Motor neuron (in vitro differentiated cells): ENCODE results near the gene DUSP5. TPM values are rescaled to one million over a fixed set of nuclear protein-coding genes. Genes with fewer than 3 reads are reported as not detected.

ENCODE experiments used
- ATAC-seq, 8 experiments: fragments of 200-7000 bp; cut with Tn5 transposase; replicated peaks in 6 of 8; 2 replicates each; pipeline ENCODE4 v1.8.0; 2021; ENCODE audit warnings: mild to moderate bottlenecking in 8 of 8, moderate library complexity in 8 of 8
- H3K27ac ChIP-seq, 2 donors: fragments of 250-450 bp; sonication (Bioruptor Pico); 2 replicates each; pipeline ENCODE4 v1.9.0; 2021; ENCODE audit warnings: antibody characterized with exemption in 2 of 2, mild to moderate bottlenecking in 2 of 2, moderate library complexity in 1 of 2
- H3K4me1 ChIP-seq, 2 donors: fragments of 250-450 bp; sonication (Bioruptor Pico); replicated peaks in 1 of 2; 2 replicates each; pipeline ENCODE4 v1.6.1; 2021; ENCODE audit warnings: antibody characterized with exemption in 2 of 2, mild to moderate bottlenecking in 2 of 2, moderate library complexity in 1 of 2
- H3K4me3 ChIP-seq, 5 donors: fragments of 250-450 bp; sonication (Bioruptor Pico); 2 replicates each; pipeline ENCODE4 v1.9.0; 2021; ENCODE audit warnings: antibody characterized with exemption in 5 of 5, mild to moderate bottlenecking in 5 of 5, moderate library complexity in 4 of 5
- WGBS, 10 experiments: fragments of 450-650 bp; shearing (Covaris generic); methylation state at CpG; one replicate each; pipeline ENCODE4 v1.0.0; 2022; 5-methylcytosine and 5-hydroxymethylcytosine counted together
- in situ Hi-C, 9 experiments: fragments of 400-800 bp; cut with MboI; loops; one replicate each; pipeline ENCODE4 v1.15.0; 2021; ENCODE audit warnings: low sequenced_read_pairs in 9 of 9, low pct_unique_long_range_greater_than_20kb in 2 of 9; ENCODE audit not compliant: unreplicated experiment in 9 of 9
- total RNA-seq, 8 experiments: library from RNA; unstranded; fragments of 300-600 nt; gene quantifications; 2 replicates each; pipeline versions ENCODE4 v1.2.3 to v1.2.4, GENCODE V29; 2022

DUSP5 gene
- total RNA-seq, 8 experiments from 2014 or later: 2.5 to 24.4 (median 4.1) TPM

DNA sequence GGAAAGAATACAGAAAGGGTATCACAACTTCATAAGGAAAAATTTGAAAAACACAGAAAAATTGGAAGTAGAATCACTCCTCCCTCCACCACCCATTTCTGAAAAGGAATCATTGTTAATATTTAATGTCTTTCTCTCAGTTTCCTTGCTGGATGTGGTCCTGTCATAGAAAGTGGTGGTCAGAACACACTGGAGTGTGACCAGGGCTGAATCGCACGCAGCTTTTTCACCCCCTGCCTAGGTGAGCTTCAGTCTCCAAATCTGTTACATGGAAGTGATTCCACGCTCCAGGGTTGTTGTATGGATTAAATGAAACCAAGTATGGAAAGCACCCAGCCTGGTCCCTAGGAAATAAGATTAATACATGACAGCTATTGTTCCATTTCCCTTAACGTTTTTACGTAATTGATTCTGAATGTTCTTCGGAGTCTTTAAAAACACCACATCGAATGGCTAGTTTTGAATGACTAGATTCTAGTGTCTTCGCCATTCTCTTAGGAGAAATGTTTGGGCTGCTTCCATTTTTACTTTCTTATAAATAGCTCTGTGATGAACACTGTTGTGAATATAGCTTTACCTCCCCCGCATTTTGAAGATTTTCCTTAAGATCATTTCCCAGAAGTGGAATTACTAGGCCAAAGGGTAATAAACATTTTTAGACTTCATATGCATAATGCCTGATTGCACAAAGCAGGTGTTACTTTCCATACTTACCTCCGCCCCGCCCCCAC, 10.9 kb upstream of the DUSP5 start:
- peak in 3 of 8 experiments; percentile 21 to 39 (median 30) for ATAC-seq
- H3K4me3 ChIP-seq: no peak overlapping the region
- H3K27ac ChIP-seq: no peak overlapping the region
- WGBS, 10 experiments: 64 to 90% (median 80%) methylated on average over 1 to 9 of the region's 11 CpGs; no CpG with 5 or more reads in 2 of the 10 experiments
- no peaks in the 10 kb centered on the region for H3K4me1 ChIP-seq
- in situ Hi-C loops: no loop called here

DNA sequence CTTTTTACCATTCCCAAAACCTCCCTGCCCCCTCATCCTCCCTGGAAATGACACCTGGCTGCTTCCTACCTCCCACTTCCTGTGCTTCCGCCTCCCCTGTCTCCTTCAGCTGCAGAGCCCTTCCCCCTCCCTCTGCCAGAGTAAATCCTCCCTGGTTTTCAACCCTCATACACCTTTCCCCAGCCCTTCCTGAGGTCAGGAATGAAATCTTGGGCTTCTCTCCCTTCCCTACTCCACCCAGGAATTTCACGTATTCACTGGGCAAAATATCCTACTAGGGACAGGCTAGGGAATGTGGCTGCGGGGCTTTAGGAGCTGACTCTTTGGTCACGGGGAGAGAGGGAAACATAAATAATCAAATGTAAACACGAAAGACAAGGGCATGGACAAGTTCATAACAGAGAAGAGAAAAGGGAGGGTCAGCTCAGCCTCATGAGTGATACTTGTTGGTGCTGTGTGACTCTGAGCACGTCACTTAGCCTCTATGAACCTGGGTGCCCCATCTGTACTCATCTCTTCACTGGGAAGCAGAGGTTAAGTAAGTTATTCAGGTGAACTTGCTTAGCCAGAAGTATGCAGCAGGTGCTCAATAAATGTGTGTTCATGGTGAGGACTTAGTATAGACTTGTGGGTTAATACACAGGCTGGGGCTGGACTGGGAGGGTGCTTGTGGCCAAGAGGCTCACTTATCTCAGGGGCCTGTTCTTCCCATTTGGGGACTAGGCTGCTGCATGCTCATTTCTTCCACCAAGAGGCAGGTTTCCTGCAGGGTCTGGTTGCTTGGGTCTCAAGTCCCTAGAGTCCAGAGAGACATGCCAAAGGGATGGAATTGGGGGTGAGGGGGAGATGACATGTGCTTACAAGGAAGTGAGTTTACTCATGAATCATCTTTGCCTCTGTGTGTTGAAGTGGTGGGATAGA, 10.0 kb upstream of the DUSP5 start:
- ATAC-seq: peak in 5 of 8 experiments; percentile 7 to 86 (median 26)
- in situ Hi-C loops: no loop called here

DNA sequence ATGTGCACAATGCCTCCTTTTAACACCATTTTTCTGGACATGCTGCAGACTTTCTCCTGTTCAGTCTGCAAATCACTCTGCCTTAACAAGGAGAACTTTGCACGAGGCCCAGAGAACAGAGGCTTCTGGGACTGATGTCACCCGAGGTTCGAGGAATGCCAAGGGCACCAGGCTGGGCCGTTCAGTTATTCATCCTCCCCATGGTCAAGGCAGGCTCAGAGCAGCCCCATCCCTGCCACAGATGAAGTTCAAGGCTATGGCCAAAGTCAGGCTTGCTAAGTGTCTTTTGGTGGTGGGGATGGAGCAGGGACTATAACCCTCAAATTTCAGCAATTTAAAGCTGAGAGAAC, 9.4 kb upstream of the DUSP5 start:
- 60 to 100% (median 69%) methylated on average over 1 to 4 of the region's 4 CpGs; no CpG with 5 or more reads in 5 of the 10 experiments for WGBS, 10 experiments
- no peak overlapping the region for H3K27ac ChIP-seq
- no peak for ATAC-seq
- H3K4me1 ChIP-seq: no peaks in the 10 kb centered on the region
- no peak overlapping the region for H3K4me3 ChIP-seq
- in situ Hi-C loops: no loop called here

More for the DNA sequence above, 10.0 kb upstream of the DUSP5 start:
- Histone ChIP-seq H3K4me1 (no peaks in the 10 kb centered on the region), H3K4me3 (no peak overlapping the region), H3K27ac (no peak overlapping the region)
- 10 to 80% (median 62%) methylated on average over 1 to 5 of the region's 6 CpGs; no CpG with 5 or more reads in 2 of the 10 experiments for WGBS, 10 experiments

DNA sequence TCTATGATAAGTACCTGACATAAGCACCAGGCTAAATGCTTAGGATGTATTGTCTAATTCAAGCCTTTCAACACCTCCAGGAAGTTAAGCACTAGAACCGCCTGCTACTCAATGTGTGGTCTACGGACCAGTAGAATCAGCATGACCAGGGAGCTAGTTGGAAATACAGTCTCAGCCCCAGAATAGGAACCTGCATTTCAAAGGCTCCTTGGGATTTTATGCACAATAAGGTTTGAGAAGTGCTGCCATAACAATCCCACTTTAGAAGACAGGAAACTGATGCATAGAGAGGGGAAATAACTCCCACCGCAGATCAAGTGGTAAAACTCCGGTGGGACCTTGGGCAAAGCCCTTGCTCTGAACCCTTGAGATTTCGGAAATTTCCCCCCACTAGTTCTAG, 8.8 kb upstream of the DUSP5 start:
- Histone ChIP-seq H3K27ac (no peak overlapping the region), H3K4me3 (no peak overlapping the region), H3K4me1 (no peaks in the 10 kb centered on the region)
- 45 to 100% (median 72%) methylated on average over 1 to 5 of the region's 5 CpGs; no CpG with 5 or more reads in 4 of the 10 experiments for WGBS, 10 experiments
- no peak for ATAC-seq
- in situ Hi-C loops: no loop called here

DNA sequence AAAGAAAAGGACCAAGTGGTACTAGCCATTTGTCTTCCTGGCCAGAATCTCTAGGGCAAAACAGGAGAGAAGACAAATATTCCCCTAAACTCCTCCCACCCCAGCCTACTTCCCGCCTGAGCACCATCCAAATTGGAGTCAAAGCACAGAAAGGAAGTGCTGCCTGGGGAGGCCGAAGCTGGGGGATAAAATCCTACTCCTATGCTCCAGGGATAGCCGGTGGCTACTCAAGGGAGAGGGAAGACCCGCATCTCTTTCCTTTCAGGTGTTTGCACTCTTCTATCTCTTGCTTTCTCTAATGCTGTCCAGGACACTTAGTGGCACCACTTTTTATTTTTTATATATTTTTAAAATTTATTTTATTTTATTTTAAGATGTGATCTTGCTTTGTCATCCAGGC, 7.1 kb upstream of the DUSP5 start:
- no peaks in the 10 kb centered on the region for H3K4me1 ChIP-seq
- 100% methylated on average over 1 to 4 of the region's 4 CpGs; no CpG with 5 or more reads in 5 of the 10 experiments for WGBS, 10 experiments
- no peak overlapping the region for H3K27ac ChIP-seq
- in situ Hi-C loops: no loop called here
- no peak overlapping the region for H3K4me3 ChIP-seq
- no peak for ATAC-seq

DNA sequence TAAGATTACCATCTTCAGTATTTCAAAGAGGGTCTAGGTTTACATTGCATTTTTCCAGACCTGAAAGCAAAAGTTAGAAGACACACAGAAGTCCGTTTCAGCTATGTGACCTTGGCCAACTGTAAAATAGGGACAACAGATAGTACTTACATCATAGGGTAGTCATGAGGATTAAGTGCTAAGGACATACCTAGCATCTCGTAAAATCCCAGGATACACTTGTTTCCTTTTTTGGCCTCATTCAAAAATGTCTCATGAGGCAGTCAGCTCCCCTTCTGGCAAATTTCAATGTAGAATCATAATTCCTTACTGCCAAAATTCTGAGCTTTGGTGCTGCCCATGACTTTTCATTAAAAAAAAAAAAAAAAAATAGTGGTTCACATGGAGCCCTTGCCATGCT, 6.4 kb upstream of the DUSP5 start:
- in situ Hi-C loops: no loop called here
- peaks cover 4 to 7% of the 10 kb centered on the region in 2 donors for H3K4me1 ChIP-seq
- 13 to 95% (median 84%) methylated on average over 1 to 2 of the region's 2 CpGs for WGBS, 10 experiments
- H3K4me3 ChIP-seq: no peak overlapping the region
- H3K27ac ChIP-seq: no peak overlapping the region
- no peak for ATAC-seq

DNA sequence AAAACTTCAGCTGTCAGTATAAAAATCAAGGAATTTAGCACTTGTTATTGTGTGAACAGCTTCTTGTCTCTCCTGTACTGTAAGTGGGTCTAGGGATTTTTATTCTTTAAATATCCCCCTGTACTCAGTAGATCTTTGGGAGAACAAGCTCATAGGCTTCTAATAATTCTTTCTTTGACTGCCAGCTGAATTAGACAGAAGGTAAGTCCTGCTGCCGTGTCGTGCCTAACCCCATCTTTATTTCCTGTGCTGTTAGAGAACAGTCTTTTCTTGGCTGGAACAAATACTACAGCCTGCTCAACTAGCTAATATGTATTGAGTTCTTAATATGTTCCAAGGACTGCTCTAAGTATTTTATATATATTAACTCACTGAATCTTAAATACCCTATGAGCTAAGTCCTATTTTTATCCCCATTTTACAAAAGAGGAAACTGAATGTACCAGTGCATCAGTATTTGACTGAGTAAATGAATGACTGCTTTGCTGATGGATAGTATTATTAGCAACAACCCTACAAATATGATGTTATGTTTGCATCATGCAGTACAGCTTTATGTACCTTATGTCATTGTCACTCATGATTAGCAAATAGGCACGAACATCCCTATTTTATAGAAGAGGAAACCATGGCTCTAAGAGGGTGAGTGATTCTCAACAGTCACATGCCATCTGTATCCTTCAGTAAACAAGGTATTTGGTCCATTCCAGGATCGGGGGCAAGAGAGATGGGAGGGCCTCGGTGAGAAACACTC, 5.5 kb upstream of the DUSP5 start:
- no peak overlapping the region for H3K27ac ChIP-seq
- WGBS, 10 experiments: 40 to 85% (median 74%) methylated on average over 2 to 5 of the region's 5 CpGs; no CpG with 5 or more reads in 1 of the 10 experiments
- peak in 5 of 8 experiments; percentile 11 to 72 (median 36) for ATAC-seq
- peaks cover 9% of the 10 kb centered on the region in 2 donors for H3K4me1 ChIP-seq
- in situ Hi-C loops: no loop called here
- no peak overlapping the region for H3K4me3 ChIP-seq

DNA sequence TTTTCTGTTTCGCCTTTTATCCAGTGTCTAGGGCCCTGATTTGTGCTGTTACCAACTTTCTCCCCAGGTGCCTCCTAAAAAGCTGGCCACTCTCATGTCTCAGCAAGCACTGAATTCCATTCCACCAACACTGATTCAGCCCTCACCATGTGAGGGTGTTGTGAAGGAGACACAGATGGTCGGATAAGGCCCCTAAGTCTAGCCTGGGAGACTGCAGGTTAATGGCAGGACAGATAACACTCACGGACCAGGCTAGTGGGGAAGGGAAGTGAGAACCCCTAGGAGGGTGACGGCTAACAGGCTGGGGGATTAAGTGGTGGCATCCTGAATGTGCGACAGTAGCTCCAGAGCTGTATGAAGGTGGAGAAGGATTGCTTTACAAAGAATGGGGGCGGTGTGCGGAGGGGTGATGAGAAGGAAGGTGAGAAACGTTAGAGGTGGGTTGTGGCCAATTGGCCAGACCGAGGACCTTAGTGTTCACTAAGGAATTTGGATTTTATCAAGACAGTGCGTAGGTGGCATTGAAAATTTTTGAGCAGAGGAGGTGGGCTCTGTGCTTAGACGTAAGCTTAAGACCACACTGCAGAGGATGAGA, 3.8 kb upstream of the DUSP5 start:
- WGBS, 10 experiments: 59 to 100% (median 87%) methylated on average over 1 to 7 of the region's 11 CpGs
- in situ Hi-C loops: no loop called here
- H3K4me1 ChIP-seq: peaks cover 10 to 11% of the 10 kb centered on the region in 2 donors
- H3K27ac ChIP-seq: no peak overlapping the region
- ATAC-seq: no peak
- no peak overlapping the region for H3K4me3 ChIP-seq

DNA sequence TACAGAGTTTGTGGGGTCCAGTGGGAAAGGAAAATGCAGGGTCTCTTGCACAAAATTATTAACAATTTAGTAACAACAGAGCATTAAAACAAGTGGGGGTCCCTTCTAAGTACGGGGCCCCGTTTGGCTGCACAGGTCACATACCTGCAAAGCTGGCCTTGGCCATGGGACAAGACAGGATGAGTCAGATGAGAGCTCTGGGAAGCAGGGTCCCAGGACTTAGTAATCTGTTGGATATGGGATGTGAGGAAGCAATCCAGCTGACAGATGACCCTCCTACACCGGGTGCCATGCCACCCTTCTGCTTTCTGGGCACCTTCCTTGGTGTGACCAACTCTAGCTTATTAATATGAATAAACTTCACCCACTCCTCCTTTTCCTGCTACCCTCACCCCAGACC, 3.2 kb upstream of the DUSP5 start:
- in situ Hi-C loops: no loop called here
- peaks cover 14 to 16% of the 10 kb centered on the region in 2 donors for H3K4me1 ChIP-seq
- H3K4me3 ChIP-seq: no peak overlapping the region
- WGBS, 10 experiments: 71% methylated on average over 2 of the region's 3 CpGs; no CpG with 5 or more reads in 9 of the 10 experiments
- H3K27ac ChIP-seq: no peak overlapping the region
- no peak for ATAC-seq

DNA sequence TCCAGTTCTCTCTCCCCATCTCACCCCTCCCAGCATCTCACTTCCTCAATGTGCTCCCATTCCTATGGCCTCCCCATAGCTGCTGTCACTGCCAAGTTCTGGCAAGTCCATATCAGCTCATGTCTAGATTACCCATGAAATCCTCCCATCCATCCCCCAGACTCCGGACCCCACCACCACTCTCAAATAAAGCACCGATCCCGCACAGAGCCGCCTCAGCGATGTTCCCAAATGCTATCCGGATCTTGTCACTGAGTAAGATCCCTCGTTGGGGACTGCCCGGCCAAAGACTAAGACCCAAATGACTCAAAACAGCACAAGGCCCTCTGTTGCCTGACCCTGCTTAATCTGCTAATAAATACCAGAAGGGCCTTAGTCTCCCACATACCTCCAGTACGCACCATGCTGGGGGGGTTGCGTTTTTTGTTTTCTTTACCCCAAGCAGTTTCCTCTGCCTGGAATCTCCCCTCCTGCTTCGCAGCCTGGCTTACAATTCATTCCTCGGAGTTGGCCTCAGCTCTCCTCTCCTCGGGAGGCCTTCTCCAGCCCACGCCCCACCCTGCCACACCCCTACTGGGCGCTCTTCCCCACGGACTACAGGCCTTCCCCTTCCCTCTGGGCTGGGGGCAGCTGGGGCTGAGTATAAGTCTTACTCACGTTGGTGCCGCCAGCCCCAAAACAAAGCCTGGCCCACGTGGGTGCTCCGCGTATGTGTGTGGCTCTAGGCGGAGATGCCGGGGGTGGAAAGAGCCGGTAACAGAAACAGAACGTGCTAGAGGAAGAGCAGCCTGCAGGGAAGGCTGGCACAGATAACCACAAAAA, 1.8 kb upstream of the DUSP5 start:
- Histone ChIP-seq H3K4me1 (peaks cover 16 to 19% of the 10 kb centered on the region in 2 donors), H3K27ac (no peak overlapping the region), H3K4me3 (peak overlapping the region; percentile 60 to 100 (median 78))
- WGBS, 10 experiments: 0 to 68% (median 24%) methylated on average over 1 to 10 of the region's 25 CpGs; no CpG with 5 or more reads in 4 of the 10 experiments
- in situ Hi-C loops: no loop called here
- ATAC-seq: peak; percentile 1 to 30 (median 18)

DNA sequence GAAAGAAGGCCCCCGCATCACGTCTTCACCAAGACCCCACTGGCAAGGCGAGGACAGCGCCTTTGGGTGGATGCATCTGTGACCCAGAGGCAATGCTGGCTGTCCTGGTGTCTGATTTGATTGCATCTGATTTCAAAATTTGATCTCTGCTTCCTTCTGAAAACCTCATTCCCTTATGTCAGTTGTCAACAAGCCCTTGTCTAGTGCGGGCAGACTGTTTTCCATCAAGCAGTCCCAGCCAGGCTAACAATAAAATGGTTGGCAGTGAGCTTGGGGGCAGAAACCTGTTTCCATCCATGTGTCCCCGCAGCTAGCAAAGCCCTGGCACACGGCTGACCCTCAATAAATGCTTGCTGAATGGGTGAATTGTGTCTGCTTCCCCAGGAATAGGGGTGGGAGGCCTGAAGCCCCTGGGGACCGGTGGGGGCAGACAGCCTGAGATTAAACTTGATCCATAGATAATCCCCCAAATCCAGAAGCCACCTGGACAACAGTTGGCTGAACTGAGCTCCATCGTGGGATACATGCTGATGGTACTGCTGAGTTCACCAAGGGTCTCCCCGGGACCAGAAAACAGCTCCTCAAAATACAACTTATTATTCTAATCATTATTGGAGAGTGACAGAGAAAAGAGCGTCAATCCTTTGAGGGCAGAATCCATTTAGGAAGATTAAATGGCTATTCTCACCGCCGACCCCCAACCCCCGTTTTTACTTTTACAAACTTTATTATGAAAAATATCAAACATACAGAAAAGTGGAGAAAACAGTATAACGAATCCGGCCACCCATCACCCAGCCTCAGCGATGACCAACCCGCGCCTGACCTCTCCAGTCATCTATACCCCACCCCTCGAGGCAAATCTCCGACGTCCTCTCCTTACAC, 912 bp upstream of the DUSP5 start:
- H3K4me1 ChIP-seq: peaks cover 25 to 28% of the 10 kb centered on the region in 2 donors
- H3K4me3 ChIP-seq: peak overlapping the region; percentile 60 to 100 (median 78)
- in situ Hi-C loops: no loop called here
- peak overlapping the region in 1 of 2 donors; percentile 56 for H3K27ac ChIP-seq
- no peak for ATAC-seq
- 0 to 31% (median 0%) methylated on average over 1 to 15 of the region's 22 CpGs; no CpG with 5 or more reads in 1 of the 10 experiments for WGBS, 10 experiments
